HL-60 (cell line): ENCODE measurements around the gene UNC119.

Experiments
- DNase-seq, 2 experiments: peaks; one replicate each; pipeline ENCODE4 v3.0.0-alpha.2; 2010 to 2020; ENCODE audit warnings: low read depth in 1 of 2, low spot score in 1 of 2
- H3K27ac ChIP-seq: fragments of 250-450 bp; sonication (Bioruptor Pico); replicated peaks from 2 replicates; pipeline ENCODE4 v1.5.1; 2020; ENCODE audit warnings: mild to moderate bottlenecking, moderate library complexity
- H3K27me3 ChIP-seq: fragments of 250-450 bp; sonication (Bioruptor Pico); 2 replicates; pipeline ENCODE4 v1.5.1; 2021; ENCODE audit warnings: mild to moderate bottlenecking, moderate library complexity; ENCODE audit not compliant: insufficient read depth, poor library complexity, severe bottlenecking
- H3K4me3 ChIP-seq: replicated peaks from 2 replicates; pipeline ENCODE4 v1.5.1; 2011; ENCODE audit warnings: mild to moderate bottlenecking, control low read depth, low read length; ENCODE audit not compliant: insufficient read depth
- CTCF ChIP-seq: IDR thresholded peaks from one replicate; pipeline ENCODE4 v1.5.1; 2011; ENCODE audit warnings: low read length, control low read depth, inconsistent platforms; ENCODE audit not compliant: insufficient read depth
- GABPA ChIP-seq: IDR thresholded peaks from 2 replicates; pipeline ENCODE4 v1.6.1; 2012; ENCODE audit warnings: low read depth
- POLR2AphosphoS5 ChIP-seq: IDR thresholded peaks from 2 replicates; pipeline ENCODE4 v1.6.1; 2012; ENCODE audit warnings: low read depth
- REST ChIP-seq: IDR thresholded peaks from 2 replicates; pipeline ENCODE4 v1.6.1; 2012; ENCODE audit warnings: low read depth; ENCODE audit not compliant: insufficient replicate concordance
- SPI1 ChIP-seq: IDR thresholded peaks from 2 replicates; pipeline ENCODE4 v1.6.1; 2012; ENCODE audit warnings: low read depth, mild to moderate bottlenecking, borderline replicate concordance

UNC119 gene

GRCh38 chr17:28575126-28575795, 22.8 kb upstream of the UNC119 start:
- no peak for DNase-seq
- TF ChIP-seq SPI1 (no peak), CTCF (no peak), POLR2AphosphoS5 (no peak), REST (no peak), GABPA (no peak)
- Histone ChIP-seq H3K27ac (no peak overlapping the region), H3K4me3 (no peak overlapping the region), H3K27me3 (no peaks in the 10 kb centered on the region)

- H3K27ac ChIP-seq: no peak overlapping the region
- H3K27me3 ChIP-seq: no peaks in the 10 kb centered on the region
- TF ChIP-seq CTCF (peak; percentile 2), GABPA (no peak), POLR2AphosphoS5 (no peak)
- DNase-seq: no peak
- H3K4me3 ChIP-seq: no peak overlapping the region
Observed at GRCh38 chr17:28574526-28574925, 22.1 kb upstream of the UNC119 start.

GRCh38 chr17:28573966-28574480, 21.6 kb upstream of the UNC119 start:
- Histone ChIP-seq H3K27me3 (no peaks in the 10 kb centered on the region), H3K27ac (no peak overlapping the region), H3K4me3 (no peak overlapping the region)
- no peak for DNase-seq
- TF ChIP-seq SPI1: no peak
- TF ChIP-seq POLR2AphosphoS5: no peak

- Histone ChIP-seq H3K27ac (no peak overlapping the region), H3K27me3 (no peaks in the 10 kb centered on the region), H3K4me3 (no peak overlapping the region)
- no peak for DNase-seq
- TF ChIP-seq POLR2AphosphoS5 (no peak), SPI1 (no peak), REST (no peak), GABPA (no peak), CTCF (no peak)
Observed at GRCh38 chr17:28573521-28573920, 21.1 kb upstream of the UNC119 start.
